SK-N-MC (cell line): ENCODE measurements around the gene ARR3.

Experiments
- EZH2 ChIP-seq: fragments of 200-600 bp; sonication (generic); IDR thresholded peaks from one replicate; pipeline ENCODE4 v1.6.1; 2017; ENCODE audit warnings: antibody characterized with exemption
- POLR2AphosphoS5 ChIP-seq: IDR thresholded peaks from 2 replicates; pipeline ENCODE4 v1.6.1; 2012; ENCODE audit warnings: mild to moderate bottlenecking, low read depth, low read length, borderline replicate concordance

DNA sequence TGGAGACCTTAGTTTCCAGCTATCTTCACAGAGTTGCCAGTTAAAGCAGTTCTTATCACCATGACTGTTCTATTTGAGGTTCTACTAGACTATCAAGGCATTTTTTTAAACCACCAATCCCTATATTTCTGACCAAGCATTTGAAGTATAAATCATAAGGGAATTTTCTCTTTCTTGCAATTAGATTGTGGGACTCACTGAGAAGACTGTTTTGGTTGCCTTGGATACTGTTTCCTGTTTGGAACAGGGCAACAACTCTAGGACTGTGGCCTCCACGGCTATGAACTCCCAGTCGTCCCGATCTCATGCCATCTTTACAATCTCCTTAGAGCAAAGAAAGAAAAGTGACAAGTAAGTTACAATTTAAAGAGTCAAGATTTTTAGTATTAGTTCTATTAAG, 33.6 kb downstream of the ARR3 start:
- TF ChIP-seq EZH2 (no peak), POLR2AphosphoS5 (no peak)
